BE2C (cell line): Measurements from ENCODE around the gene SVEP1.

Source experiments
- DNase-seq: peaks from one replicate; pipeline ENCODE4 v3.0.0-alpha.2; 2020
- H3K27me3 ChIP-seq: fragments of 250-450 bp; sonication (Bioruptor Pico); 2 replicates; pipeline ENCODE4 v1.5.1; 2020; ENCODE audit warnings: mild to moderate bottlenecking
- H3K36me3 ChIP-seq: fragments of 250-450 bp; sonication (Bioruptor Pico); 2 replicates; pipeline ENCODE4 v1.5.1; 2020; ENCODE audit warnings: mild to moderate bottlenecking
- H3K4me1 ChIP-seq: fragments of 250-450 bp; sonication (Bioruptor Pico); 2 replicates; pipeline ENCODE4 v1.5.1; 2020
- H3K4me3 ChIP-seq: 2 replicates; pipeline ENCODE4 v1.5.1; 2011; ENCODE audit warnings: low read depth, low read length
- H3K9me3 ChIP-seq: fragments of 250-450 bp; sonication (Bioruptor Pico); 2 replicates; pipeline ENCODE4 v1.5.1; 2020
- TF ChIP-seq, protein P1 (sequence below): IDR thresholded peaks from 2 replicates; pipeline ENCODE4 v1.5.1; 2012; ENCODE audit warnings: mild to moderate bottlenecking, low read depth, low read length

SVEP1 gene

DNA sequence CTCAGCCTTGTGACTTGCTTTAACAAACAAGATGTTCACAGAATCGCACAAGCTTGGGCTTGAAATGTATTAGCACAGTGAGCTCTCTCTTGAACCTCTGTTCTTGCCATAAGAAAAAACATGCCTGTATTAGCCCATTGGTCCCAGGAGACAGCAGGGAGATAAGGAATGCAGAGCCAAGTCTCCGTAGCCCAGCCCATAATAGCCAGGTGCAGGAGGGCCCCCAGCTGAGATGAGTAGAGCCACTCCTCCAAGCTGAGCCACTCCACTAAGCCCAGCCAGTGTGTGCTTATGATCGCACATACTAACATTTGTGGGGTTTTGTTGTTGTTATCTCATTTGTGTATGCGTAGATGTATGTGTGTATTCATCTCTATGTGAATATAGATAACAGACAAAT lies 21.6 kb upstream of the SVEP1 start:
- DNase-seq = peak; percentile 54
- Histone ChIP-seq H3K9me3 (no peaks in the 10 kb centered on the region), H3K27me3 (no peaks in the 10 kb centered on the region), H3K4me1 (peaks cover 5% of the 10 kb centered on the region), H3K36me3 (no peaks in the 10 kb centered on the region), H3K4me3 (no peak overlapping the region)
- TF ChIP-seq, protein P1, sequence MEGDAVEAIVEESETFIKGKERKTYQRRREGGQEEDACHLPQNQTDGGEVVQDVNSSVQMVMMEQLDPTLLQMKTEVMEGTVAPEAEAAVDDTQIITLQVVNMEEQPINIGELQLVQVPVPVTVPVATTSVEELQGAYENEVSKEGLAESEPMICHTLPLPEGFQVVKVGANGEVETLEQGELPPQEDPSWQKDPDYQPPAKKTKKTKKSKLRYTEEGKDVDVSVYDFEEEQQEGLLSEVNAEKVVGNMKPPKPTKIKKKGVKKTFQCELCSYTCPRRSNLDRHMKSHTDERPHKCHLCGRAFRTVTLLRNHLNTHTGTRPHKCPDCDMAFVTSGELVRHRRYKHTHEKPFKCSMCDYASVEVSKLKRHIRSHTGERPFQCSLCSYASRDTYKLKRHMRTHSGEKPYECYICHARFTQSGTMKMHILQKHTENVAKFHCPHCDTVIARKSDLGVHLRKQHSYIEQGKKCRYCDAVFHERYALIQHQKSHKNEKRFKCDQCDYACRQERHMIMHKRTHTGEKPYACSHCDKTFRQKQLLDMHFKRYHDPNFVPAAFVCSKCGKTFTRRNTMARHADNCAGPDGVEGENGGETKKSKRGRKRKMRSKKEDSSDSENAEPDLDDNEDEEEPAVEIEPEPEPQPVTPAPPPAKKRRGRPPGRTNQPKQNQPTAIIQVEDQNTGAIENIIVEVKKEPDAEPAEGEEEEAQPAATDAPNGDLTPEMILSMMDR = no peak

DNA sequence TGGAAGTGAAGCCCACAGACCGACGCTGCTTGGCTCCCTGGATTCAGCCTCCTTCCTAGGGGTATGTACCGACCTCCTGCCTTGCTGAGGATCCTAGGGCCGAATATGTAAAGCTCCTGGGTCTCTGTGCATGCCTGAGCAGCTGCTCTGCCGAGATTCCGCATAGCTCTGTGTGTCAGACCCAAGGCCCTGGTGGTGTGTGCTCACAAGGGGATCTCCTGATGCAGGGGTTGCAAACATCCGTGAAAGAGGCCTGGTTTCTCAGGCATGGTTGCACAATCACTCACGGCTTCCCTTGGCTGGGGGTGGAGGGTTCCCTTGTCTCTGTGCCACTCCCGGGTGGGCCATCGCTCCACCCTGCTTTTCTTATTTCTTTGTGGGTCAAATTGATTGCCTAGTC lies 19.9 kb upstream of the SVEP1 start:
- DNase-seq = peak; percentile 19
- H3K4me3 ChIP-seq = no peak overlapping the region
- TF ChIP-seq, protein P1 = no peak
- H3K4me1 ChIP-seq = peaks cover 5% of the 10 kb centered on the region
- no peaks in the 10 kb centered on the region for H3K36me3 ChIP-seq
- H3K27me3 ChIP-seq = no peaks in the 10 kb centered on the region
- H3K9me3 ChIP-seq = no peaks in the 10 kb centered on the region

DNA sequence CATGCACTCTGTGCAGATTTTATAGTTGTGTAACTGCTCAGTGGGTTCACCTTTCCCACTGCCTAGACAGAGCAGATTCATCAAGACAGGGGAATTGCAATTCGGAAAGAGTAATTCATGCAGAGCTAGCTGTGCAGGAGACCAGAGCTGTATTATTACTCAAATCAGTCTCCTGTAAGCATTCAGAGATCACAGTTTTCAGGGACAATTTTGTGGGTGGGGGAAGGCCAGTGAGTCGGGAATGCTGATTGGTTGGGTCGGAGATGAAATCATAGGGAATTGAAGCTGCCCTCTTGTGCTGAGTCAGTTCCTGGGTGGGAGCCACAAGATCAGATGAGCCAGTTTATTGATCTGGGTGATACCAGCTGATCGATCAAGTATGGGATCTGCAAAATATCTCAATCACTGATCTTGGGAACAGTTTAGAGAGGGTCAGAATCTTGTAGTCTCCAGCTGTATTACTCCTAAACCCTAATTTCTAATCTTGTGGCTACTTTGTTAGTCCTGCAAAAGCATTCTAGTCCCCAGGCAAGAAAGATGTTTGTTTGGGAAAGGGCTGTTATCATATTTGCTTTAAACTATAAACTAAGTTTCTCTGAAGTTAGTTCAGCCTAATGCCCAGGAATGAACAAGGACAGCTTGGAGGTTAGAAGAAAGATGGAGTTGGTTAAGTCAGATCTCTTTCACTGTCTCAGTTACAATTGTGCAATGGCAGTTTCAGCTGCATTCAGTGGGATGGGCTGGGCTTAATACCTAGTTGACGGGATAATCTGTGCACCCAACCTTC lies 12.7 kb upstream of the SVEP1 start:
- H3K36me3 ChIP-seq = no peaks in the 10 kb centered on the region
- H3K4me3 ChIP-seq = no peak overlapping the region
- TF ChIP-seq, protein P1 = no peak
- H3K4me1 ChIP-seq = no peaks in the 10 kb centered on the region
- no peak for DNase-seq
- no peaks in the 10 kb centered on the region for H3K9me3 ChIP-seq
- peaks cover 6% of the 10 kb centered on the region for H3K27me3 ChIP-seq

DNA sequence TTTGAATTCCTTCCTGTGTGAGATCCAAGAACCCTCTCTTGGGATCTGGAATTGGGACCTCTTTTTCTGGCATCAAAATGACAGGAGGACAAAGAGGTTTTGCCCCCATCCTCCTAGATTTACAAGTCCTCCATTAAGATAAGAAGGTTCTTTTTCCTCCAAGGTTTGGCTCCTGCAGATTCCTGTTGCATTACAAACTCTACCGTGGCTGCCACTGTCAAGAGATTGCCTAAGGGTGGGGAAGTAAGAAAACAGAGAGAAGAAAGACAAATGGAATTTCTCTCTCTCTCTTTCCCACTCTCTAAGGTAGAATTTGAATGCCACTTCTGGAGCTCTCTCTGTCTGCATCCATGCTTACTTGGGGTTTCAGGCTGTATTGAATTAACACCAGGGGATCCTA lies 12.0 kb upstream of the SVEP1 start:
- Histone ChIP-seq H3K36me3 (no peaks in the 10 kb centered on the region), H3K4me1 (no peaks in the 10 kb centered on the region), H3K4me3 (no peak overlapping the region), H3K27me3 (peaks cover 6% of the 10 kb centered on the region), H3K9me3 (no peaks in the 10 kb centered on the region)
- TF ChIP-seq, protein P1 = no peak
- no peak for DNase-seq

DNA sequence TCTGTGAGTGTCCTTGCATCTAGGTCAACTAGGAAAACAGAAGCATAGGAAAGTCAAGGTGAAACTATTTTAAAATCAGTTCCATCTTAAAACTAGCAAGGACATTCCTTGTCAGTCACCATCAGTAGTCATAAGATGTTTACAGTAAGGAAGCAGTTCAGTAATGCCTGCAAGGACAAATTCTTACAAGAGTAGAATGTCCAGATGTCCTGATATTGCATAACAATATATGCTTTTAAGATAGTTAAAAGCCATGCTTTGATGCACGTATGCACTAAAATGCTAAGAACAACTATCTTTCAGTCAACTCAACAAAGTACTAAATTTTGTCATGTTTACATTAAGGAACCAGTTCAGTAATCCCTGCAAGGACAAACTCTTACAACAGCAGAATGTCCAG lies 11.3 kb upstream of the SVEP1 start:
- H3K36me3 ChIP-seq = no peaks in the 10 kb centered on the region
- H3K9me3 ChIP-seq = no peaks in the 10 kb centered on the region
- peaks cover 6% of the 10 kb centered on the region for H3K27me3 ChIP-seq
- no peak overlapping the region for H3K4me3 ChIP-seq
- TF ChIP-seq, protein P1 = no peak
- DNase-seq = no peak
- no peaks in the 10 kb centered on the region for H3K4me1 ChIP-seq

DNA sequence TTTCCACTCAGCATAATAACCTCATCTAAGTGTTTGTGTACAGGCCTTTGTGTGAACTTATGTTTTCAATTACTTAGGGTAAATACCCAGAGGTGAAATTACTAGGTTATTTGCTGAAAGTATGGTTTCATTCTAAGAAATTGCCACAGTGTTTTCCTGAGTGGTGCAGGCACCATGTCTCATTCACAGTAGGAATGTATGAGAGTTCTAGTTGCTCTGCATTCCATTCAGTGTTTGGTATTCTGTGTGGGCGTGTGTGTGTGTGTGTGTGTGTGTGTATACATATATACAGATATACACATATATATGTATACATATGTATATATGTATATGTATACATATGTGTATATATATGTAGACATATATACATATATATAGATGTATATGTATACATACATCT lies 8.8 kb upstream of the SVEP1 start:
- TF ChIP-seq, protein P1 = no peak

More for the DNA sequence above, 8.8 kb upstream of the SVEP1 start:
- peaks cover 6% of the 10 kb centered on the region for H3K27me3 ChIP-seq
- no peaks in the 10 kb centered on the region for H3K4me1 ChIP-seq
- H3K36me3 ChIP-seq = no peaks in the 10 kb centered on the region
- H3K4me3 ChIP-seq = no peak overlapping the region
- DNase-seq = no peak
- H3K9me3 ChIP-seq = no peaks in the 10 kb centered on the region
